ENCODE measurements around the gene MACF1.

- TF ChIP-seq CTCF (IDR thresholded peaks at IDR 0.05) (no peak), EP300 (IDR thresholded peaks at IDR 0.05) (no peak)
Measured at GRCh38 chr1:39458991-39459390, 254.5 kb downstream of the MACF1 start.
